Skeletal muscle tissue (tissue), 4 donors: ENCODE data around the gene HASPIN. TPM values are rescaled to one million over a fixed set of nuclear protein-coding genes. Genes with fewer than 3 reads are reported as not detected.
A peak's percentile ranks its signal among the peaks of the same experiment; 100 is the strongest.

Experiments used
- H3K27ac ChIP-seq: one replicate; pipeline ENCODE4 v1.7.0; 2013; ENCODE audit warnings: mild to moderate bottlenecking, low read depth, low read length, inconsistent platforms
- H3K27me3 ChIP-seq, 3 donors: one replicate each; pipeline ENCODE4 v1.7.0; 2013; ENCODE audit warnings: low read length in 3 of 3; ENCODE audit not compliant: control insufficient read depth in 3 of 3, insufficient read depth in 3 of 3
- H3K36me3 ChIP-seq, 3 donors: one replicate each; pipeline ENCODE4 v1.7.0; 2013; ENCODE audit warnings: low read length in 3 of 3; ENCODE audit not compliant: control insufficient read depth in 3 of 3, insufficient read depth in 3 of 3
- H3K4me1 ChIP-seq, 3 donors: one replicate each; pipeline ENCODE4 v1.7.0; 2013; ENCODE audit warnings: low read length in 3 of 3, mild to moderate bottlenecking in 3 of 3; ENCODE audit not compliant: control insufficient read depth in 3 of 3, insufficient read depth in 3 of 3
- H3K4me3 ChIP-seq, 3 donors: one replicate each; pipeline ENCODE4 v1.7.0; 2013; ENCODE audit warnings: low read length in 3 of 3
- H3K9ac ChIP-seq, 3 donors: one replicate each; pipeline ENCODE4 v1.7.0; 2013; ENCODE audit warnings: low read length in 3 of 3, mild to moderate bottlenecking in 3 of 3, moderate library complexity in 2 of 3, low read depth in 1 of 3
- H3K9me3 ChIP-seq, 3 donors: one replicate each; pipeline ENCODE4 v1.7.0; 2013; ENCODE audit warnings: low read length in 3 of 3; ENCODE audit not compliant: control insufficient read depth in 3 of 3
- total RNA-seq: library from RNA; depleted of rRNA; stranded (reverse); fragments of >200 nt; gene quantifications from one replicate; pipeline ENCODE4 v1.2.3, GENCODE V29; 2014
- donor health status: Osteomylitis.

HASPIN gene
- 2.6 TPM for total RNA-seq

DNA sequence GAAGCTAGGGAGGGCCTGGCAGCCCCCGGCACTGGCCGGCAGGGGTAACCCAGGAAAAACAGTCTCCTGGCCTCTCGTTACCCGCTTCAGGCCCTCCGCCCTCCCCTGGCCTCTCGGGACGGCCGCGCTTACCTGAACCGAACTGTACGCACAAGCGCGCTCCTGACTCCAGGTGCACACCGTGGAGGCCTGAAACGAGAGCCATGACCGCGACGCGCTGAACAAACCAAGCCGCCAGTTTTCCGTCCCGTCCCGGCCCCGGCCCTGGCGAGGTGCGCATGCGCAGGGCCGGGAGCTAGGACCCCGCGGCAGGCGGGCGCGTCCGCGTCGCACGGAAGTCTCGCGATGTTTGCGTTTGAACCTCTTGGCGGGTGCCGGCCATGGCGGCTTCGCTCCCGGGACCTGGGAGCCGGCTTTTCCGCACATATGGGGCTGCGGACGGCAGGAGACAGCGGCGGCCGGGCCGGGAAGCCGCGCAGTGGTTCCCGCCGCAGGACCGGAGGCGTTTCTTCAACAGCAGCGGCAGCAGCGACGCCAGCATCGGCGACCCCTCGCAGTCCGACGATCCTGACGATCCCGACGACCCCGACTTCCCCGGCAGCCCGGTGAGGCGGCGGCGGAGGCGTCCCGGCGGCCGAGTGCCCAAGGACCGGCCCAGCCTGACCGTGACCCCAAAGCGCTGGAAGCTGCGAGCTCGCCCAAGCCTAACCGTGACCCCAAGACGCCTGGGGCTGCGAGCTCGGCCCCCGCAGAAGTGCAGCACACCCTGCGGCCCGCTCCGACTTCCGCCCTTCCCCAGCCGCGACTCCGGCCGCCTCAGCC is at the start of gene HASPIN:
Gene HASPIN, plus strand, starts transcription at position 348 of the 822 bp plus-strand sequence. Its CDS starts 33 bp downstream, at position 381.
- peaks cover 0 to 10% (median 4%) of the 10 kb centered on the region in 3 donors for H3K36me3 ChIP-seq
- peaks cover 15 to 29% (median 20%) of the 10 kb centered on the region in 3 donors for H3K4me1 ChIP-seq

GRCh38 chr17:3675886-3676285 is 47.8 kb upstream of the HASPIN start:
- Histone ChIP-seq H3K4me3 (no peak overlapping the region), H3K36me3 (peaks cover 4 to 10% (median 6%) of the 10 kb centered on the region in 3 donors), H3K4me1 (peaks cover 0 to 7% (median 0%) of the 10 kb centered on the region in 3 donors), H3K27ac (no peak overlapping the region), H3K9ac (no peak overlapping the region), H3K9me3 (no peaks in the 10 kb centered on the region), H3K27me3 (no peaks in the 10 kb centered on the region)

More for the DNA sequence above, at the start of gene HASPIN:
- H3K4me3 ChIP-seq, result peak within 1 kb of the TSS; percentile 93 to 98 (median 95)
- H3K9me3 ChIP-seq, result no peaks in the 10 kb centered on the region
- peak within 1 kb of the TSS; percentile 89 for H3K27ac ChIP-seq
- peak within 1 kb of the TSS; percentile 98 to 99 (median 99) for H3K9ac ChIP-seq
- no peaks in the 10 kb centered on the region for H3K27me3 ChIP-seq

GRCh38 chr17:3678095-3678820 is 45.4 kb upstream of the HASPIN start:
- Histone ChIP-seq H3K9ac (peak overlapping the region in 2 of 3 donors; percentile 33 to 51), H3K27me3 (no peaks in the 10 kb centered on the region), H3K36me3 (peaks cover 0 to 10% (median 4%) of the 10 kb centered on the region in 3 donors), H3K27ac (no peak overlapping the region), H3K4me1 (peaks cover 0 to 7% (median 0%) of the 10 kb centered on the region in 3 donors), H3K9me3 (no peaks in the 10 kb centered on the region), H3K4me3 (no peak overlapping the region)

DNA sequence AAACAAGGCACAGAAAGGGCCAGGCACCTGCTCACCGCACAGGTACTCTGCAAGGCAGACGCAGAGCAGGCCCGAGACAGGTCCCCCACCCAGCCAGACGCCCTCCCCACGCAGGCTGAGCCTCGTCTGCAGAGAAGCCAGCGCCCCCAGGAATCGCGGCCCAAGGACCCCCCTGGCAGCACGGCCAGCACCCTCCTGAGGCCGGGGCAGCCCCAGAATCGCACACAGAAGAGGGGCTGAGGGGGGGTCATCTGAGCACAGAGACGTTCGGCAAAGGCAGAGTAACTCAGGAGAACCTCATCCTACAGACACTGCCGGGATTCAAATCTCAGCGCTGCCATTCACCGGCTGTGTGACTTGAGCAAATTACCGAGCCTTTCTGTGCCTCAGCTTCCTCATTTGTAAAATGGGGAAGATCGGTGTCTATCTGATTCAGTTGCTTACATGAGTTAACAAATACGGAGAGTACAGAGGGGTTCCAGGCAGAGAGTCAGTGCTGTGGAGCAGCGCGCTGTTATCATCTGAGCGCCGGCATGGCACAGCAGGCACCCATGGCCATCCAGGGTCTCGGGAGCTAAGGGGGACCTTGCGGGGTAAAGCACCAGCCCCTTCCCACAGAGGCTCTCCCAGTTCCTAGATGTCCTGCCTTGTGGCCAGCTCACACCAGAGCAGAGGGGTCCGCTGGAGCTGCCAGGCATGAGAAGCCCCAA is 44.7 kb upstream of the HASPIN start:
- no peaks in the 10 kb centered on the region for H3K9me3 ChIP-seq
- no peaks in the 10 kb centered on the region for H3K27me3 ChIP-seq
- no peak overlapping the region for H3K27ac ChIP-seq
- peak overlapping the region in 2 of 3 donors; percentile 33 to 51 for H3K9ac ChIP-seq
- H3K4me3 ChIP-seq, result no peak overlapping the region
- peaks cover 0 to 10% (median 2%) of the 10 kb centered on the region in 3 donors for H3K36me3 ChIP-seq
- peaks cover 0 to 7% (median 0%) of the 10 kb centered on the region in 3 donors for H3K4me1 ChIP-seq

DNA sequence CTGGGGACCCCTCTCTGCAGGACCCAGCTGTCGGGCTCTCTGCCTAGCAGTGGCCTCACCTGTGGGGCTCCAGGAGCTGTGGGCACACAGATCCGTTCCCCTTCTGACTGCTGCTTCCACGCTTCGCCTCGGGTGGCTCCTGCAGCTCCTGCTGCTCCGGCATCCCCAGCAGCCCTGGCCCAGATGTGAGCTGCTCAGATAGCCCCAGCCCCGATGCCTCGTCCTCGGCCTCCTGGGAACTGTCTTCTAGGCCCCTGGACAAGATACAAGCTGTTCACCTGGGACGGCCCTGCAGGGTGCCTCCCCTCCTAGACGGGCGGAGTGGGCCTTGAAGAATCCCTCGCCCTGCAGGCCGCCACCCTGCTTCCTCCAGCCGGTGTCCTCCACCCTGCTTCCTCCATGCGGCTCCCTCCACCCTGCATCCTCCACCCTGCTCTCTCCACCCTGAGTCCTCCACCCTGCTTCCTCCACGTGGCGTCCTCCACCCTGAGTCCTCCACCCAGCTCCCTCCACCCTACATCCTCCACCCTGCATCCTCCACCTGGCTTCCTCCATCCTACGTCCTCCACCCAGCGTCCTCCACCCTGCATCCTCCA is 44.1 kb upstream of the HASPIN start:
- H3K27ac ChIP-seq, result no peak overlapping the region

DNA sequence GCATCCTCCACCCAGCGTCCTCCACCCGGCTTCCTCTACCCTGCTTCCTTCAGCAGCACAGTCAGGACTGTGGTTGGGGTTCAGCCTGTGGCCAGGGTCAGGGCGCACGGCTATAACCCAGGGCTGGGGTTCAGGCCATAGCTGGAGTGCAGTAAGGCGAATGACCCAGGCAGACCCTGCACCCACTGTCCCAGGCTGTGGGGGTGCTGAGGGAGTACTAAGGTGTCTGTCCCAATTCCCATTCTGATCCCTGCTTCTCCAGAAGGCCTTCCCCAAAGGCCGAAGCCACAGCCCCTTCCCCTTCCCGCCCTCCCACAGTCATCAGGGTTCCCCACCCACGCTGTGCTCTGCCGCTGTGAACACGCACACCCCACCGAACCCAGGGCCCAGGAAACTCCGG is 42.6 kb upstream of the HASPIN start:
- Histone ChIP-seq H3K9me3 (no peaks in the 10 kb centered on the region), H3K27ac (no peak overlapping the region), H3K9ac (no peak overlapping the region), H3K36me3 (peaks cover 0 to 9% (median 4%) of the 10 kb centered on the region in 3 donors), H3K4me1 (peaks cover 0 to 7% (median 0%) of the 10 kb centered on the region in 3 donors), H3K27me3 (no peaks in the 10 kb centered on the region), H3K4me3 (no peak overlapping the region)

More for the DNA sequence above, 44.1 kb upstream of the HASPIN start:
- no peak overlapping the region for H3K4me3 ChIP-seq
- peaks cover 0 to 10% (median 4%) of the 10 kb centered on the region in 3 donors for H3K36me3 ChIP-seq
- H3K9ac ChIP-seq, result no peak overlapping the region
- no peaks in the 10 kb centered on the region for H3K27me3 ChIP-seq
- H3K4me1 ChIP-seq, result peaks cover 0 to 7% (median 0%) of the 10 kb centered on the region in 3 donors
- H3K9me3 ChIP-seq, result no peaks in the 10 kb centered on the region

DNA sequence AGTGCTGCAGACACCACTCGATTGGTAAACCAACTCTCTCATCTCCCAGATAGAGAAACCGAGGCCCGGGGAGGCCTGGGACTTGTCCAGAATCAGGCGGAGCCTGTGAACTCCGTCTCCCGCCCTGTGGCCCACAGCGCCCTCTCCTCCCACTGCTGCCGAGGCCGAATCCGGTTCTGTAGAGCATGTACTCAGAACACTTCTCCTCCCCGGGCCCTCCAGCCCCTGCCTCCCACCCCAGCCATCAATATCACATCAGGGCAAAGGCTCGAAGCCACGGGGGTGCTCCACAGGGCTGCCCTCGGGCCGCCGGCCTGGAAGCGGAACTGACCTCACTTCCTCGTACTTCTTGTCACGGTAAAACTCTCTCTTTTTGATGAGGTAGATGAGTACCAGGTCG is 42.1 kb upstream of the HASPIN start:
- no peaks in the 10 kb centered on the region for H3K27me3 ChIP-seq
- H3K4me3 ChIP-seq, result no peak overlapping the region
- peaks cover 0 to 7% (median 0%) of the 10 kb centered on the region in 3 donors for H3K4me1 ChIP-seq
- no peak overlapping the region for H3K9ac ChIP-seq
- peaks cover 0 to 8% (median 4%) of the 10 kb centered on the region in 3 donors for H3K36me3 ChIP-seq
- no peaks in the 10 kb centered on the region for H3K9me3 ChIP-seq
- H3K27ac ChIP-seq, result no peak overlapping the region

DNA sequence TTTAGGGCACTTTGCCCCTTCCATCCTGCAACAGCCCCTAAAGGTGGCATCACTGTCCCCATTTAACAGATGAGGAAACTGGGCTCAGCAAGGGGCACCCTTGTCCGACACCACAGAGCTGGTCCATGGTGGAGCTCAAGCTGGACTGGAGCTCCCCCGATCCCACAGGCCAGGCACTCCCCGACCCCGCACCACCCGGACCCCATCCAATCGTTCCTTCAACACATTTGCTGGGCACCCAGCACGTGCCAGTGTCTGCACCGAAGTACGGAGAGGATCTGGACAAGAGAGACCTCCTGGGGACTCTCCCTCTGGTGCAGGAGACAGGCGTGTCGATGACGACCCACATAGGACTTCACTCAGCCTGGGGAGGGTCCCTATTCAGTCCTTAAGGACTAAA is 41.7 kb upstream of the HASPIN start:
- no peaks in the 10 kb centered on the region for H3K9me3 ChIP-seq
- no peak overlapping the region for H3K9ac ChIP-seq
- no peak overlapping the region for H3K4me3 ChIP-seq
- no peaks in the 10 kb centered on the region for H3K27me3 ChIP-seq
- no peak overlapping the region for H3K27ac ChIP-seq
- peaks cover 0 to 8% (median 4%) of the 10 kb centered on the region in 3 donors for H3K36me3 ChIP-seq
- H3K4me1 ChIP-seq, result peaks cover 0 to 7% (median 0%) of the 10 kb centered on the region in 3 donors

- H3K27ac ChIP-seq, result no peak overlapping the region
- no peak overlapping the region for H3K9ac ChIP-seq
- no peak overlapping the region for H3K4me3 ChIP-seq
- H3K27me3 ChIP-seq, result no peaks in the 10 kb centered on the region
- H3K9me3 ChIP-seq, result no peaks in the 10 kb centered on the region
- peaks cover 0 to 4% (median 2%) of the 10 kb centered on the region in 3 donors for H3K36me3 ChIP-seq
- peaks cover 0 to 7% (median 0%) of the 10 kb centered on the region in 3 donors for H3K4me1 ChIP-seq
These were observed 40.6 kb upstream of the HASPIN start for GRCh38 chr17:3683054-3683511.
